Hematopoietic multipotent progenitor cell treated with erythropoietin and hydrocortisone succinate and interleukin-3 and kit ligand, for 4 days (in vitro differentiated cells): ENCODE measurements around the gene GEN1.

Experiments used
- DNase-seq: peaks from one replicate; pipeline ENCODE4 v3.0.0-alpha.2; 2015

Gene GEN1

GRCh38 chr2:17752892-17753802 is 791 bp upstream of the GEN1 start:
- peak; percentile 90 for DNase-seq

- DNase-seq = peak; percentile 37
Measured at GRCh38 chr2:17754773-17755425, 961 bp downstream of the GEN1 start.

- no peak for DNase-seq
Measured at GRCh38 chr2:17756668-17757067, 2.7 kb downstream of the GEN1 start.

- no peak for DNase-seq
Measured at GRCh38 chr2:17757321-17757720, 3.4 kb downstream of the GEN1 start.

- DNase-seq = peak; percentile 24
Measured at GRCh38 chr2:17758118-17758517, 4.2 kb downstream of the GEN1 start.

- DNase-seq = peak; percentile 50
Measured at GRCh38 chr2:17759805-17760204, 5.9 kb downstream of the GEN1 start.

- DNase-seq = no peak
Measured at GRCh38 chr2:17762451-17762850, 8.5 kb downstream of the GEN1 start.

GRCh38 chr2:17763641-17764333 is 9.8 kb downstream of the GEN1 start:
- no peak for DNase-seq

GRCh38 chr2:17765398-17765797 is 11.5 kb downstream of the GEN1 start:
- no peak for DNase-seq

- no peak for DNase-seq
Measured at GRCh38 chr2:17768894-17769293, 15.0 kb downstream of the GEN1 start.

- no peak for DNase-seq
Measured at GRCh38 chr2:17771956-17772355, 18.0 kb downstream of the GEN1 start.

GRCh38 chr2:17772532-17772931 is 18.6 kb downstream of the GEN1 start:
- DNase-seq = no peak

GRCh38 chr2:17780546-17780945 is 26.6 kb downstream of the GEN1 start:
- DNase-seq = no peak

- DNase-seq = no peak
Measured at GRCh38 chr2:17781482-17781881, 27.5 kb downstream of the GEN1 start.

- DNase-seq = no peak
Measured at GRCh38 chr2:17786727-17787126, 32.8 kb downstream of the GEN1 start.

GRCh38 chr2:17788773-17789172 is 34.8 kb downstream of the GEN1 start:
- DNase-seq = no peak

- DNase-seq = no peak
Measured at GRCh38 chr2:17790536-17790935, 36.6 kb downstream of the GEN1 start.

- DNase-seq = peak; percentile 75
Measured at GRCh38 chr2:17791121-17791816, 37.3 kb downstream of the GEN1 start.

- no peak for DNase-seq
Measured at GRCh38 chr2:17791817-17792130, 37.8 kb downstream of the GEN1 start.

GRCh38 chr2:17792515-17792914 is 38.6 kb downstream of the GEN1 start:
- peak; percentile 65 for DNase-seq

- no peak for DNase-seq
Measured at GRCh38 chr2:17793296-17793695, 39.4 kb downstream of the GEN1 start.

GRCh38 chr2:17793803-17794354 is 39.9 kb downstream of the GEN1 start:
- DNase-seq = no peak

- DNase-seq = no peak
Measured at GRCh38 chr2:17795309-17795708, 41.4 kb downstream of the GEN1 start.
